WTC11 (cell line): ENCODE results near the gene UGCG. TPM values are rescaled to one million over a fixed set of nuclear protein-coding genes. Genes with fewer than 3 reads are reported as not detected.
"Not testable (repeated sequence)": the region's sequence is repeated elsewhere in the genome, so short reads cannot be mapped to it uniquely, and the experiment has no call there.

Source experiments
- ATAC-seq: fragments of 200-7000 bp; cut with Tn5 transposase; 2 replicates; pipeline ENCODE4 v1.10.0; 2021; ENCODE audit warnings: mild to moderate bottlenecking, moderate library complexity
- CTCF ChIA-PET: fragments of 300-600 bp; sonication (Branson Sonifier 250); formaldehyde crosslinking; loops from one replicate; lab custom pipeline; 2021; ENCODE audit warnings: antibody characterized with exemption; lab: Charles Lee
- POLR2A ChIA-PET: fragments of 350-600 bp; sonication (Branson Sonifier 250); formaldehyde crosslinking; loops from one replicate; lab custom pipeline; 2021; ENCODE audit warnings: antibody characterized with exemption; lab: Charles Lee
- DNase-seq: peaks from one replicate; pipeline ENCODE4 v3.0.0; 2021; ENCODE audit warnings: low spot score
- H3K27ac Mint-ChIP-seq: 2 replicates; pipeline ENCODE4 v1.8.0; 2021; ENCODE audit warnings: mixed read lengths
- H3K27me3 Mint-ChIP-seq: 2 replicates; pipeline ENCODE4 v1.8.0; 2021; ENCODE audit warnings: low read depth, mild to moderate bottlenecking, moderate library complexity, mixed read lengths
- H3K36me3 Mint-ChIP-seq: 2 replicates; pipeline ENCODE4 v1.8.0; 2021; ENCODE audit warnings: mixed read lengths
- H3K4me1 Mint-ChIP-seq: 2 replicates; pipeline ENCODE4 v1.8.0; 2022; ENCODE audit warnings: mixed read lengths
- H3K4me3 Mint-ChIP-seq: 2 replicates; pipeline ENCODE4 v1.8.0; 2021; ENCODE audit warnings: mild to moderate bottlenecking, moderate library complexity, mixed read lengths
- H3K9me3 Mint-ChIP-seq: 2 replicates; pipeline ENCODE4 v1.8.0; 2021; ENCODE audit warnings: mixed read lengths
- E2F1 ChIP-seq: sonication (generic); formaldehyde crosslinking; IDR thresholded peaks from 2 replicates; pipeline ENCODE4 v1.8.0; 2022; ENCODE audit warnings: mild to moderate bottlenecking, missing genetic modification reagents
- ESRRA ChIP-seq: sonication (generic); formaldehyde crosslinking; IDR thresholded peaks from 2 replicates; pipeline ENCODE4 v1.8.1; 2022; ENCODE audit warnings: mild to moderate bottlenecking, missing genetic modification reagents, borderline replicate concordance
- ETV6 ChIP-seq: sonication (generic); formaldehyde crosslinking; IDR thresholded peaks from 2 replicates; pipeline ENCODE4 v1.8.1; 2022; ENCODE audit warnings: mild to moderate bottlenecking, missing genetic modification reagents
- FOXJ3 ChIP-seq: sonication (generic); formaldehyde crosslinking; IDR thresholded peaks from 2 replicates; pipeline ENCODE4 v1.9.0; 2021; ENCODE audit warnings: missing genetic modification reagents, mild to moderate bottlenecking, borderline replicate concordance
- GTF2I ChIP-seq: fragments of 250-450 bp; sonication (Bioruptor Pico); conservative IDR thresholded peaks from 2 replicates; pipeline ENCODE4 v1.4.0; 2021; ENCODE audit warnings: mild to moderate bottlenecking
- IRF2 ChIP-seq: sonication (generic); formaldehyde crosslinking; IDR thresholded peaks from 2 replicates; pipeline ENCODE4 v1.8.0; 2022; ENCODE audit warnings: low read depth, missing genetic modification reagents, borderline replicate concordance
- JAZF1 ChIP-seq: fragments of 250-450 bp; sonication (Bioruptor Pico); IDR thresholded peaks from 2 replicates; pipeline ENCODE4 v1.9.0; 2021; ENCODE audit warnings: moderate library complexity, mild to moderate bottlenecking, inconsistent platforms
- JUN ChIP-seq: sonication (generic); formaldehyde crosslinking; IDR thresholded peaks from 2 replicates; pipeline ENCODE4 v1.8.0; 2023; ENCODE audit warnings: mild to moderate bottlenecking, missing genetic modification reagents
- MAX ChIP-seq: sonication (generic); formaldehyde crosslinking; IDR thresholded peaks from 2 replicates; pipeline ENCODE4 v1.8.0; 2022; ENCODE audit warnings: mild to moderate bottlenecking, missing genetic modification reagents
- MYBL2 ChIP-seq: sonication (generic); formaldehyde crosslinking; IDR thresholded peaks from 2 replicates; pipeline ENCODE4 v1.8.1; 2023; ENCODE audit warnings: mild to moderate bottlenecking, moderate library complexity, missing genetic modification reagents
- NR1H2 ChIP-seq: sonication (generic); formaldehyde crosslinking; IDR thresholded peaks from 2 replicates; pipeline ENCODE4 v1.9.0; 2021; ENCODE audit warnings: mild to moderate bottlenecking, moderate library complexity, missing genetic modification reagents
- OVOL2 ChIP-seq: fragments of 250-450 bp; sonication (Bioruptor Pico); IDR thresholded peaks from 2 replicates; pipeline ENCODE4 v1.9.0; 2021; ENCODE audit warnings: mild to moderate bottlenecking, borderline replicate concordance
- RELA ChIP-seq: sonication (generic); formaldehyde crosslinking; IDR thresholded peaks from 2 replicates; pipeline ENCODE4 v1.8.1; 2022; ENCODE audit warnings: missing genetic modification reagents, mild to moderate bottlenecking, borderline replicate concordance
- SMAD3 ChIP-seq: sonication (generic); formaldehyde crosslinking; IDR thresholded peaks from 2 replicates; pipeline ENCODE4 v1.8.0; 2022; ENCODE audit warnings: missing genetic modification reagents, mild to moderate bottlenecking, borderline replicate concordance
- ZNF121 ChIP-seq: sonication (generic); formaldehyde crosslinking; IDR thresholded peaks from 2 replicates; pipeline ENCODE4 v1.8.0; 2023; ENCODE audit warnings: missing genetic modification reagents
- ZNF138 ChIP-seq: sonication (generic); formaldehyde crosslinking; conservative IDR thresholded peaks from 2 replicates; pipeline ENCODE4 v1.8.1; 2022; ENCODE audit warnings: mild to moderate bottlenecking, moderate library complexity, missing genetic modification reagents
- total RNA-seq: library from RNA; stranded (reverse); gene quantifications from 3 replicates; pipeline ENCODE4 v1.2.3, GENCODE V29; 2021
- TF ChIP-seq, protein P1 (sequence below): sonication (generic); formaldehyde crosslinking; IDR thresholded peaks from 2 replicates; pipeline ENCODE4 v1.8.1; 2022; ENCODE audit warnings: mild to moderate bottlenecking, missing genetic modification reagents, moderate library complexity, borderline replicate concordance
- TF ChIP-seq, protein P2 (sequence below): sonication (generic); formaldehyde crosslinking; IDR thresholded peaks from 2 replicates; pipeline ENCODE4 v1.8.0; 2022; ENCODE audit warnings: mild to moderate bottlenecking, missing genetic modification reagents
- TF ChIP-seq, protein P3 (sequence below): sonication (generic); formaldehyde crosslinking; IDR thresholded peaks from 2 replicates; pipeline ENCODE4 v1.8.1; 2023; ENCODE audit warnings: mild to moderate bottlenecking, missing genetic modification reagents
- TF ChIP-seq, protein P4 (sequence below): sonication (generic); formaldehyde crosslinking; IDR thresholded peaks from 2 replicates; pipeline ENCODE4 v1.8.1; 2022; ENCODE audit warnings: missing genetic modification reagents, borderline replicate concordance
- TF ChIP-seq, protein P5 (sequence below): sonication (generic); formaldehyde crosslinking; IDR thresholded peaks from 2 replicates; pipeline ENCODE4 v1.8.1; 2023; ENCODE audit warnings: mild to moderate bottlenecking, missing genetic modification reagents, moderate library complexity

Gene UGCG
- total RNA-seq, 1 experiment from 2014 or later = 37.5 TPM

DNA sequence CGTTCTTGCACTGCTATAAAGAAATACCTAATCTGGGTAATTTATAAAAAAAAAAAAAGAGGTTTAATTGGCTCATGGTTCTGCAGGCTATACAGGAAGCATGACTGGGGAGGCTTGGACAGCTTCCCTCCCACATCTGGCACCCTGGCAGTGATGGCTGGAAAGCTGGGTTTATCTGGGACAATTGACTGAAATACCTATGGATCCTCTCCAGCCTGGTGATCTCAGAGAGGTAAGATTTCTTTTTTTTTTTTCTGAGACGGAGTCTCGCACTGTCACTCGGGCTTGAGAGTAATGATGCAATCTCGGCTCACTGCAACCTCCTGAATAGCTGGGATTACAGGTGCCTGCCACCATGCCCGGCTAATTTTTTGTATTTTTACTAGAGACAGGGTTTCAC lies 22.7 kb upstream of the UGCG start (continued):
- TF ChIP-seq ETV6 (CRISPR knock-in tag) (no peak), FOXJ3 (CRISPR knock-in tag) (no peak), NR1H2 (no peak), JUN (CRISPR knock-in tag) (no peak)
- TF ChIP-seq, protein P1, sequence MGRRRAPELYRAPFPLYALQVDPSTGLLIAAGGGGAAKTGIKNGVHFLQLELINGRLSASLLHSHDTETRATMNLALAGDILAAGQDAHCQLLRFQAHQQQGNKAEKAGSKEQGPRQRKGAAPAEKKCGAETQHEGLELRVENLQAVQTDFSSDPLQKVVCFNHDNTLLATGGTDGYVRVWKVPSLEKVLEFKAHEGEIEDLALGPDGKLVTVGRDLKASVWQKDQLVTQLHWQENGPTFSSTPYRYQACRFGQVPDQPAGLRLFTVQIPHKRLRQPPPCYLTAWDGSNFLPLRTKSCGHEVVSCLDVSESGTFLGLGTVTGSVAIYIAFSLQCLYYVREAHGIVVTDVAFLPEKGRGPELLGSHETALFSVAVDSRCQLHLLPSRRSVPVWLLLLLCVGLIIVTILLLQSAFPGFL = no peak
- TF ChIP-seq, protein P2, sequence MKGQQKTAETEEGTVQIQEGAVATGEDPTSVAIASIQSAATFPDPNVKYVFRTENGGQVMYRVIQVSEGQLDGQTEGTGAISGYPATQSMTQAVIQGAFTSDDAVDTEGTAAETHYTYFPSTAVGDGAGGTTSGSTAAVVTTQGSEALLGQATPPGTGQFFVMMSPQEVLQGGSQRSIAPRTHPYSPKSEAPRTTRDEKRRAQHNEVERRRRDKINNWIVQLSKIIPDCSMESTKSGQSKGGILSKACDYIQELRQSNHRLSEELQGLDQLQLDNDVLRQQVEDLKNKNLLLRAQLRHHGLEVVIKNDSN (CRISPR knock-in tag) = no peak
- TF ChIP-seq, protein P3, sequence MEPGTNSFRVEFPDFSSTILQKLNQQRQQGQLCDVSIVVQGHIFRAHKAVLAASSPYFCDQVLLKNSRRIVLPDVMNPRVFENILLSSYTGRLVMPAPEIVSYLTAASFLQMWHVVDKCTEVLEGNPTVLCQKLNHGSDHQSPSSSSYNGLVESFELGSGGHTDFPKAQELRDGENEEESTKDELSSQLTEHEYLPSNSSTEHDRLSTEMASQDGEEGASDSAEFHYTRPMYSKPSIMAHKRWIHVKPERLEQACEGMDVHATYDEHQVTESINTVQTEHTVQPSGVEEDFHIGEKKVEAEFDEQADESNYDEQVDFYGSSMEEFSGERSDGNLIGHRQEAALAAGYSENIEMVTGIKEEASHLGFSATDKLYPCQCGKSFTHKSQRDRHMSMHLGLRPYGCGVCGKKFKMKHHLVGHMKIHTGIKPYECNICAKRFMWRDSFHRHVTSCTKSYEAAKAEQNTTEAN (CRISPR knock-in tag) = no peak

DNA sequence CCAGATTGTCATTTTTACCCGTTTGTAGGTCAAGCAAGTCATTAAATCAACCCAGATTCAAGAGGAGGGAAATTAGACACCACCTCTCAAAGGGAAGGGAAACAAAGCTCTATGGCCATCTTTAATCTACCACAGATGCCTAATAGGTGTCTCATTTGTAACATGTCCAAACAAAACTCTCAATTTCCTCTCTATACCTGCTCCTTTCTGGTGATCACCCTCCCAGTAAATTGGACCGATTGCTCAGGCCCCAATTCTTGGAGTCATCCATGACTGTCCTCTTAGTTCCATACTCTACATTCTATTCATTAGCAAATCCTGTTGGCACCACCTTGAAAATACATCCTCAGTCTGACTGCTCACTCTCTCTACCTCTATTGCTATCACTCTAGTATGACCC lies 22.1 kb upstream of the UGCG start:
- CTCF ChIA-PET = no interaction called here
- ATAC-seq = no peak

GRCh38 chr9:111875291-111875690 lies 21.3 kb upstream of the UGCG start:
- H3K4me3 Mint-ChIP-seq, H3K9me3 Mint-ChIP-seq, CTCF ChIA-PET, DNase-seq, ATAC-seq, H3K27me3 Mint-ChIP-seq, POLR2A ChIA-PET, H3K36me3 Mint-ChIP-seq: not testable (repeated sequence)
- TF ChIP-seq MAX (CRISPR knock-in tag) = 0 out of 2 replicates have a peak, but pooled peaks have one; percentile 36
- Mint-ChIP-seq H3K27ac (peak overlapping the region; percentile 87), H3K4me1 (peaks cover 51% of the 10 kb centered on the region)

More for the DNA sequence above, 22.1 kb upstream of the UGCG start:
- TF ChIP-seq ZNF121 (CRISPR knock-in tag) (no peak), SMAD3 (CRISPR knock-in tag) (no peak), IRF2 (CRISPR knock-in tag) (no peak), RELA (CRISPR knock-in tag) (no peak), JUN (CRISPR knock-in tag) (no peak), E2F1 (CRISPR knock-in tag) (no peak), OVOL2 (no peak), JAZF1 (CRISPR knock-in tag) (no peak), ZNF138 (no peak), ESRRA (CRISPR knock-in tag) (no peak), MYBL2 (CRISPR knock-in tag) (no peak), GTF2I (no peak)
- TF ChIP-seq, protein P4, sequence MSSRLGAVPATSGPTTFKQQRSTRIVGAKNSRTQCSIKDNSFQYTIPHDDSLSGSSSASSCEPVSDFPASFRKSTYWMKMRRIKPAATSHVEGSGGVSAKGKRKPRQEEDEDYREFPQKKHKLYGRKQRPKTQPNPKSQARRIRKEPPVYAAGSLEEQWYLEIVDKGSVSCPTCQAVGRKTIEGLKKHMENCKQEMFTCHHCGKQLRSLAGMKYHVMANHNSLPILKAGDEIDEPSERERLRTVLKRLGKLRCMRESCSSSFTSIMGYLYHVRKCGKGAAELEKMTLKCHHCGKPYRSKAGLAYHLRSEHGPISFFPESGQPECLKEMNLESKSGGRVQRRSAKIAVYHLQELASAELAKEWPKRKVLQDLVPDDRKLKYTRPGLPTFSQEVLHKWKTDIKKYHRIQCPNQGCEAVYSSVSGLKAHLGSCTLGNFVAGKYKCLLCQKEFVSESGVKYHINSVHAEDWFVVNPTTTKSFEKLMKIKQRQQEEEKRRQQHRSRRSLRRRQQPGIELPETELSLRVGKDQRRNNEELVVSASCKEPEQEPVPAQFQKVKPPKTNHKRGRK (CRISPR knock-in tag) = no peak
- TF ChIP-seq, protein P5, sequence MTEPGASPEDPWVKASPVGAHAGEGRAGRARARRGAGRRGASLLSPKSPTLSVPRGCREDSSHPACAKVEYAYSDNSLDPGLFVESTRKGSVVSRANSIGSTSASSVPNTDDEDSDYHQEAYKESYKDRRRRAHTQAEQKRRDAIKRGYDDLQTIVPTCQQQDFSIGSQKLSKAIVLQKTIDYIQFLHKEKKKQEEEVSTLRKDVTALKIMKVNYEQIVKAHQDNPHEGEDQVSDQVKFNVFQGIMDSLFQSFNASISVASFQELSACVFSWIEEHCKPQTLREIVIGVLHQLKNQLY = no peak
- H3K27ac Mint-ChIP-seq = no peak overlapping the region; the same call in 1 of the 2 replicates
- POLR2A ChIA-PET = interaction anchor here (0.7 kb wide), 1 partner anchor 1579 kb away, joined by 3 read pairs; no protein-coding TSS in a partner anchor
- H3K27me3 Mint-ChIP-seq = no peaks in the 10 kb centered on the region
- peaks cover 10% of the 10 kb centered on the region for H3K9me3 Mint-ChIP-seq
- H3K4me3 Mint-ChIP-seq = no peak overlapping the region
- peaks cover 58% of the 10 kb centered on the region for H3K4me1 Mint-ChIP-seq
- DNase-seq = no peak
- no peaks in the 10 kb centered on the region for H3K36me3 Mint-ChIP-seq

DNA sequence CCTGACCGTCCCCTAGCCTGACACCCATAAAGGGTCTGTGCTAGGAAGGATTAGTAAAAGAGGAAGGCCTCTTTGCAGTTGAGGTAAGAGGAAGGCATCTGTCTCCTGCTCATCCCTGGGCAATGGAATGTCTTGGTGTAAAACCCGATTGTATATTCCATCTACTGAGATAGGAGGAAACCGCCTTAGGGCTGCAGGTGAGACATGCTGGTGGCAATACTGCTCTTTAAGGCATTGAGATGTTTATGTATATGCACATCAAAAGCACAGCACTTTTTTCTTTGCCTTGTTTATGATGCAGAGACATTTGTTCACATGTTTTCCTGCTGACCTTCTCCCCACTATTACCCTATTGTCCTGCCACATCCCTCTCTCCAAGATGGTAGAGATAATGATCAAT lies 20.9 kb upstream of the UGCG start:
- H3K4me1 Mint-ChIP-seq = peaks cover 47% of the 10 kb centered on the region
- CTCF ChIA-PET, H3K27me3 Mint-ChIP-seq, H3K9me3 Mint-ChIP-seq, DNase-seq, H3K4me3 Mint-ChIP-seq, H3K36me3 Mint-ChIP-seq, ATAC-seq: not testable (repeated sequence)
- POLR2A ChIA-PET = interaction anchor here (0.6 kb wide), 1 partner anchor 19 kb away, joined by 3 read pairs; no protein-coding TSS in a partner anchor
- peak overlapping the region; percentile 87 for H3K27ac Mint-ChIP-seq
